Ovary (tissue), 3 donors: Measurements from ENCODE around the gene CREG1.
"Not testable (repeated sequence)": the region's sequence is repeated elsewhere in the genome, so short reads cannot be mapped to it uniquely, and the experiment has no call there.

Experiments used
- CTCF ChIP-seq, 3 donors: fragments of 450-650 bp in 2 of 3; fragments of 200-600 bp in 1 of 3; IDR thresholded peaks; one replicate each; pipeline versions ENCODE4 v1.5.1 to v1.8.0; 2016 to 2022; ENCODE audit warnings: antibody characterized with exemption in 3 of 3, mild to moderate bottlenecking in 1 of 3
- EP300 ChIP-seq: sonication (generic); formaldehyde crosslinking; IDR thresholded peaks from one replicate; pipeline ENCODE4 v1.6.1; 2017; ENCODE audit warnings: antibody characterized with exemption
- POLR2A ChIP-seq: fragments of 450-650 bp; IDR thresholded peaks from one replicate; pipeline ENCODE4 v1.6.1; 2017; ENCODE audit warnings: antibody characterized with exemption, mild to moderate bottlenecking, moderate library complexity
- donor health status: DM: no; HTN: no; CAD: no.

GRCh38 chr1:167555072-167555471 lies 1.5 kb upstream of the CREG1 start:
- not testable (repeated sequence) for TF ChIP-seq CTCF (IDR thresholded peaks at IDR 0.05); POLR2A; EP300
